ENCODE results near the gene SLC16A8.

DNA sequence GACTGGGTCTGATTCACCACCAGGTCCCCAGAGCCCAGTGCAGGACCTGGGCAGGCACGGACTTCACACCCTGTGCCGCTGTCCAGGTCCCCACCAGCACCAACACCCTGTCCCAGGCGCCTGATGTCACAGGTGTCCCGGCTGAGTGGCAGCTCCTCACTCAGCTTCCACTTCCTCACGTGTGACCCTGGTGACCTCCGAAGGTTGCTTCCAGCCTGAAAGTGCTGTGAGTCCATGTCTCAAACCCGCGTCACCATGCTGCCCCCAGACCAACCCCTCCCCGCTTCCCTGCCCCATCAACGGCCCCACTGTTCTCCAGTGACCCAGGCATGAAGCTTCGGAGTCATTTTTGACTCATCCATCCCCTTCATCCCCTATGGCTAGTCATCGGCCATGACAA, 52.5 kb downstream of the SLC16A8 start:
- TF ChIP-seq, protein P1, sequence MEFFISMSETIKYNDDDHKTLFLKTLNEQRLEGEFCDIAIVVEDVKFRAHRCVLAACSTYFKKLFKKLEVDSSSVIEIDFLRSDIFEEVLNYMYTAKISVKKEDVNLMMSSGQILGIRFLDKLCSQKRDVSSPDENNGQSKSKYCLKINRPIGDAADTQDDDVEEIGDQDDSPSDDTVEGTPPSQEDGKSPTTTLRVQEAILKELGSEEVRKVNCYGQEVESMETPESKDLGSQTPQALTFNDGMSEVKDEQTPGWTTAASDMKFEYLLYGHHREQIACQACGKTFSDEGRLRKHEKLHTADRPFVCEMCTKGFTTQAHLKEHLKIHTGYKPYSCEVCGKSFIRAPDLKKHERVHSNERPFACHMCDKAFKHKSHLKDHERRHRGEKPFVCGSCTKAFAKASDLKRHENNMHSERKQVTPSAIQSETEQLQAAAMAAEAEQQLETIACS (CRISPR knock-in tag; IDR thresholded peaks at IDR 0.05), result no peak
- TF ChIP-seq, protein P2, sequence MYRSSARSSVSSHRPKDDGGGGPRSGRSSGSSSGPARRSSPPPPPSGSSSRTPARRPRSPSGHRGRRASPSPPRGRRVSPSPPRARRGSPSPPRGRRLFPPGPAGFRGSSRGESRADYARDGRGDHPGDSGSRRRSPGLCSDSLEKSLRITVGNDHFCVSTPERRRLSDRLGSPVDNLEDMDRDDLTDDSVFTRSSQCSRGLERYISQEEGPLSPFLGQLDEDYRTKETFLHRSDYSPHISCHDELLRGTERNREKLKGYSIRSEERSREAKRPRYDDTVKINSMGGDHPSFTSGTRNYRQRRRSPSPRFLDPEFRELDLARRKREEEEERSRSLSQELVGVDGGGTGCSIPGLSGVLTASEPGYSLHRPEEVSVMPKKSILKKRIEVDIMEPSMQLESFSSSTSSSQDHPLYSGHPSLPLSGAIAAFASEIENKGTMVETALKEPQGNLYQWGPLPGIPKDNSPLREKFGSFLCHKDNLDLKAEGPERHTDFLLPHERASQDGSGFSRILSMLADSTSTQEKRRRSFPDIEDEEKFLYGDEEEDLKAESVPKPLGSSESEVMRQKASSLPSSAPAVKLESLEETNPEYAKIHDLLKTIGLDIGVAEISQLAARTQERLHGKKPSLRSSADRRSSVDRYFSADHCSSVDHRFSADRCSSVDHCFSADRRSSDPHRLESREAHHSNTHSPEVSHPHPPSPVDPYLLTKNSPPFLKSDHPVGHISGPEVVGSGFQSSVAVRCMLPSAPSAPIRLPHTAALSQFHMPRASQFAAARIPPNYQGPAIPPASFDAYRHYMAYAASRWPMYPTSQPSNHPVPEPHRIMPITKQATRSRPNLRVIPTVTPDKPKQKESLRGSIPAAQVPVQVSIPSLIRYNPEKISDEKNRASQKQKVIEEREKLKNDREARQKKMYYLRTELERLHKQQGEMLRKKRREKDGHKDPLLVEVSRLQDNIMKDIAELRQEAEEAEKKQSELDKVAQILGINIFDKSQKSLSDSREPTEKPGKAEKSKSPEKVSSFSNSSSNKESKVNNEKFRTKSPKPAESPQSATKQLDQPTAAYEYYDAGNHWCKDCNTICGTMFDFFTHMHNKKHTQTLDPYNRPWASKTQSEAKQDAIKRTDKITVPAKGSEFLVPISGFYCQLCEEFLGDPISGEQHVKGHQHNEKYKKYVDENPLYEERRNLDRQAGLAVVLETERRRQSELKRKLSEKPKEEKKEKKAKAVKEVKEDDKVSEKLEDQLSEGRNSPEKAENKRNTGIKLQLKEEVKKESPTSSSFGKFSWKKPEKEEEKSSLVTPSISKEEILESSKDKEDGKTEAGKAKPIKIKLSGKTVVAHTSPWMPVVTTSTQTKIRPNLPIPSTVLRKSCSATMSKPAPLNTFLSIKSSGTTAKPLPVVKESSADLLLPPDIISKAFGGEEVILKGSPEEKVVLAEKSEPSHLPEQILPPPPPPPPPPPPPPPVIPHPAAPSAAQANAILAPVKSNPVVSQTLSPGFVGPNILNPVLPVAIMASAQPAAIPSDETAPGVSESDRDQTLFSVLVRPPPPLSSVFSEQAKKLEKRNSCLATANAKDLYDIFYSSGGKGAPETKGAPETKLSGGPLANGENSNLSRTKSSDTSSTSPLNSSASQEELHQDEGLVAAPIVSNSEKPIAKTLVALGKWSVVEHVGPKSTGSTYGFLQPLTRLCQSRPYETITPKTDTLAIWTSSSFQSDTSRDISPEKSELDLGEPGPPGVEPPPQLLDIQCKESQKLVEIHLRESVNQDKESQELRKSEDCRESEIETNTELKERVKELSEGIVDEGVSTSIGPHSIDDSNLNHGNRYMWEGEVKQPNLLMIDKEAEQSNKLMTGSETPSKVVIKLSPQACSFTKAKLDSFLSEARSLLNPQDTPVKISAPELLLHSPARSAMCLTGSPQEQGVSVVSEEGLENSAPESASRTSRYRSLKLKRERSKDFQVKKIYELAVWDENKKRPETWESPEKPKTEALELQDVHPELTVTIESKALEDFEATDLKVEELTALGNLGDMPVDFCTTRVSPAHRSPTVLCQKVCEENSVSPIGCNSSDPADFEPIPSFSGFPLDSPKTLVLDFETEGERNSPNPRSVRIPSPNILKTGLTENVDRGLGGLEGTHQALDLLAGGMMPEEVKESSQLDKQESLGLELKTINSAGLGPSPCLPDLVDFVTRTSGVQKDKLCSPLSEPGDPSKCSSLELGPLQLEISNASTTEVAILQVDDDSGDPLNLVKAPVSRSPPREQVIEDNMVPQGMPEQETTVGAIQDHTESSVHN (CRISPR knock-in tag; IDR thresholded peaks at IDR 0.05), result no peak
- TF ChIP-seq RELA (CRISPR knock-in tag; IDR thresholded peaks at IDR 0.05) (no peak), SKI (IDR thresholded peaks at IDR 0.05; ENCODE audit: partially characterized antibody) (no peak), ZNF660 (CRISPR knock-in tag; IDR thresholded peaks at IDR 0.05; ENCODE audit: borderline replicate concordance, low read depth) (no peak), ZNF552 (CRISPR knock-in tag; IDR thresholded peaks at IDR 0.05; ENCODE audit: borderline replicate concordance) (no peak), ZFP1 (CRISPR knock-in tag; IDR thresholded peaks at IDR 0.05) (no peak), DPF2 (CRISPR knock-in tag; IDR thresholded peaks at IDR 0.05; ENCODE audit: borderline replicate concordance, low read depth) (no peak)
